Bone marrow (tissue), 2 donors: ENCODE results near the gene GAK.

Experiments used
- DNase-seq, 2 donors: peaks; one replicate each; lab custom pipeline; 2025; lab: John Stamatoyannopoulos, UW

GAK gene

GRCh38 chr4:848803-849477 is 83.2 kb downstream of the GAK start:
- DNase-seq, result no peak

GRCh38 chr4:848307-848691 is 83.8 kb downstream of the GAK start:
- DNase-seq, result no peak

GRCh38 chr4:845836-846251 is 86.3 kb downstream of the GAK start:
- no peak for DNase-seq

GRCh38 chr4:845233-845835 is 86.8 kb downstream of the GAK start:
- no peak for DNase-seq

GRCh38 chr4:844752-845232 is 87.3 kb downstream of the GAK start:
- DNase-seq, result no peak

GRCh38 chr4:839675-840443 is 92.3 kb downstream of the GAK start:
- DNase-seq, result no peak

GRCh38 chr4:837772-838171 is 94.3 kb downstream of the GAK start:
- no peak for DNase-seq

GRCh38 chr4:836750-837301 is 95.3 kb downstream of the GAK start:
- no peak for DNase-seq

GRCh38 chr4:836003-836511 is 96.1 kb downstream of the GAK start:
- DNase-seq, result no peak

- DNase-seq, result no peak
Observed at GRCh38 chr4:835148-836002, 96.7 kb downstream of the GAK start.

GRCh38 chr4:834368-835147 is 97.6 kb downstream of the GAK start:
- no peak for DNase-seq

- DNase-seq, result no peak
Observed at GRCh38 chr4:833731-834367, 98.3 kb downstream of the GAK start.

GRCh38 chr4:833156-833555 is 99.0 kb downstream of the GAK start:
- no peak for DNase-seq

GRCh38 chr4:832536-832935 is 99.6 kb downstream of the GAK start:
- DNase-seq, result no peak

GRCh38 chr4:832108-832507 is 100.0 kb downstream of the GAK start:
- no peak for DNase-seq

- no peak for DNase-seq
Observed at GRCh38 chr4:831483-831805, 100.7 kb downstream of the GAK start.

- DNase-seq, result no peak
Observed at GRCh38 chr4:830601-831482, 101.3 kb downstream of the GAK start.

GRCh38 chr4:829761-830600 is 102.1 kb downstream of the GAK start:
- no peak for DNase-seq

GRCh38 chr4:829291-829690 is 102.8 kb downstream of the GAK start:
- DNase-seq, result no peak
